DMS 273 (cell line): ENCODE data around the gene SEH1L.

Experiments
- DNase-seq: peaks from one replicate; lab custom pipeline; 2025; ENCODE audit not compliant: unreplicated experiment; lab: John Stamatoyannopoulos, UW

The SEH1L gene

GRCh38 chr18:13032173-13032572, 84.4 kb downstream of the SEH1L start:
- DNase-seq: no peak

- DNase-seq: no peak
Measured at GRCh38 chr18:13035249-13035914, 87.6 kb downstream of the SEH1L start.

- no peak for DNase-seq
Measured at GRCh38 chr18:13036622-13037320, 89.0 kb downstream of the SEH1L start.
